ENCODE measurements around the gene RNF180. TPM values are rescaled to one million over a fixed set of nuclear protein-coding genes. Genes with fewer than 3 reads are reported as not detected.
A peak's percentile ranks its signal among the peaks of the same experiment; 100 is the strongest.
"Not testable (repeated sequence)": the region's sequence is repeated elsewhere in the genome, so short reads cannot be mapped to it uniquely, and the experiment has no call there.

Gene RNF180
- total RNA-seq, 2 donors from 2014 or later = 5.3 to 8.0 TPM

DNA sequence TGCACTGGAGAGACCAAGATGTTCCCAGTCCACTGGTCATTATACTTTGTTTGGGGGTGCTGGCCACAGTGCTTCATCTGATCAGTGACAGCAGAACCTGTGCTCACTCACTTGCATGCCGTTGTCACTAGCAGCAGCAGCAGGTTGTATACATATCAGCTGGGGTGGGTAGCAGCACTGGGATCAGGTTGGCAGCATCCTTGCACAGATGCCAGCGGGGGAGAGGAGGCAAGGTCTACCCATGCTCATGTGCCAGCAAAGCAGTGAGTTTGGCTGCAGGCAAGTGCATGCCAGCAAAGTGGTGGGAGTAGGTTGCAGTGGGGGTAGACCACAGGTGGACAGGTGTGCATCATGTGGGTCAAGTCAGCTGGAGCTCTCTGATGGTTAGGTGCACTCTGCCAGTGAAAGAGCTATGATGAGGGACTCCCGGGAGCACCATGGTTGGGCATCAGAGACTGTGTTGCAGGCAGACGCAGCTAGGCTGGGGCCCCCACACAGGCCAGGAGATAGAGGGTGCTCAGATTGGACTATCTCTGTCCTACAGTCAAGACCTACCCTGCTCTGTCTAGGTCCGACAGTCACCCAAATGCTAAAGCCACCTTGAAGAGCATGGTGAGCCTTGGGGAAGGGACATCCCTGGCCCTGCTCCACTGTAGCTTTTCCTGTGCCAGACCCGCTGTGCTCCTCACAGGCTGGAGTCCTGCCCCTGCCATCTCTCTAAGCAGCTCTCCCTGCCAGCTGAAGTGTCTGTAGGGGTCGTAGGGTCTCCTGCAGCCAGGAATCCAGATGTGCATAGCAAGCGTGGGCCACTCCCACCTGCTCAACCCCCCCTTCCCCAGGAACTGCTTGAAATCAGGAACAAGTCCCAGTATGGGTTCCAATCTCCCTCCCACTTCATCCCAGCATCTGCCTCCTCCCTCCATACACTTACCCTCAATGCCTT lies 119.8 kb downstream of the RNF180 start:
- Histone ChIP-seq H3K4me1 (ENCODE audit: control insufficient read depth, insufficient read depth, low read length) (no peaks in the 10 kb centered on the region), H3K9ac (ENCODE audit: extremely low read depth, low read length, poor library complexity, severe bottlenecking) (no peak overlapping the region), H3K9me3 (ENCODE audit: control insufficient read depth, low read length) (peaks cover 5% of the 10 kb centered on the region), H3K4me3 (ENCODE audit: low read length) (no peak overlapping the region), H3K27me3 (ENCODE audit: control insufficient read depth, insufficient read depth, low read length, poor library complexity, severe bottlenecking) (no peaks in the 10 kb centered on the region), H3K36me3 (ENCODE audit: control insufficient read depth, insufficient read depth, low read length) (no peaks in the 10 kb centered on the region), H3K27ac (ENCODE audit: low read depth, low read length) (no peak overlapping the region)
- Mint-ChIP-seq H3K4me3 (no peak overlapping the region), H3K36me3 (ENCODE audit: low read depth) (no peaks in the 10 kb centered on the region), H3K9me3 (peaks cover 19% of the 10 kb centered on the region), H3K4me1 (no peaks in the 10 kb centered on the region), H3K27me3 (ENCODE audit: insufficient read depth) (no peaks in the 10 kb centered on the region), H3K27ac (no peak overlapping the region)
- WGBS, 2 experiments (ENCODE audit: insufficient coverage in 1 of 2, insufficient read length in 1 of 2) = 87 to 96% methylated on average over 3 to 8 of the region's 8 CpGs
- TF ChIP-seq, protein P1, sequence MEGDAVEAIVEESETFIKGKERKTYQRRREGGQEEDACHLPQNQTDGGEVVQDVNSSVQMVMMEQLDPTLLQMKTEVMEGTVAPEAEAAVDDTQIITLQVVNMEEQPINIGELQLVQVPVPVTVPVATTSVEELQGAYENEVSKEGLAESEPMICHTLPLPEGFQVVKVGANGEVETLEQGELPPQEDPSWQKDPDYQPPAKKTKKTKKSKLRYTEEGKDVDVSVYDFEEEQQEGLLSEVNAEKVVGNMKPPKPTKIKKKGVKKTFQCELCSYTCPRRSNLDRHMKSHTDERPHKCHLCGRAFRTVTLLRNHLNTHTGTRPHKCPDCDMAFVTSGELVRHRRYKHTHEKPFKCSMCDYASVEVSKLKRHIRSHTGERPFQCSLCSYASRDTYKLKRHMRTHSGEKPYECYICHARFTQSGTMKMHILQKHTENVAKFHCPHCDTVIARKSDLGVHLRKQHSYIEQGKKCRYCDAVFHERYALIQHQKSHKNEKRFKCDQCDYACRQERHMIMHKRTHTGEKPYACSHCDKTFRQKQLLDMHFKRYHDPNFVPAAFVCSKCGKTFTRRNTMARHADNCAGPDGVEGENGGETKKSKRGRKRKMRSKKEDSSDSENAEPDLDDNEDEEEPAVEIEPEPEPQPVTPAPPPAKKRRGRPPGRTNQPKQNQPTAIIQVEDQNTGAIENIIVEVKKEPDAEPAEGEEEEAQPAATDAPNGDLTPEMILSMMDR (conservative IDR thresholded peaks at IDR 0.05) = no peak
- peak; percentile 45 for DNase-seq

DNA sequence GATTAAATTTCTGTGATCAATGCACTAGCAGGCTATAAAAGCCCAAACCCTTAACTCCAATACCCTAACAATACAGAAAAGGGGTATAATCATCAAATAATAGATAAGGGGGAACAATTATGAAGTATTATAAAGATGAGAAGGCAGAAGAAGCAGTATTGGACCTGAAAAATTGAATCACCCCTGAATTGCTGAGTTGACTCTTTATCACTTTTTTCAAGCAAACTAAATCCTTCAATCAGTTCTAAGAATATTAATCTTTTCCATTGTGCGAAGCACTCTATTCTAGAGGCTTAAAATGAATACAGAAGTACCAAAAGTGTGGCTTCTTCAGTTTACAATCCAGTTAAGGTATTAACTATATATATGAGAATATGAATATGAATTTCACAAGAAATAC lies 120.7 kb downstream of the RNF180 start:
- Mint-ChIP-seq H3K4me3 (no peak overlapping the region), H3K9me3 (peaks cover 12% of the 10 kb centered on the region), H3K27me3 (ENCODE audit: insufficient read depth) (no peaks in the 10 kb centered on the region), H3K27ac (no peak overlapping the region), H3K4me1 (no peaks in the 10 kb centered on the region), H3K36me3 (ENCODE audit: low read depth) (no peaks in the 10 kb centered on the region)
- TF ChIP-seq, protein P1 (conservative IDR thresholded peaks at IDR 0.05) = no peak
- 100% methylated on average over 1 of the region's 1 CpG; no CpG with 5 or more reads in 1 of the 2 experiments for WGBS, 2 experiments (ENCODE audit: insufficient coverage in 1 of 2, insufficient read length in 1 of 2)
- no peak for DNase-seq
- H3K4me1 ChIP-seq (ENCODE audit: control insufficient read depth, insufficient read depth, low read length) = no peaks in the 10 kb centered on the region
- peaks cover 5% of the 10 kb centered on the region for H3K9me3 ChIP-seq (ENCODE audit: control insufficient read depth, low read length)
- H3K27ac ChIP-seq (ENCODE audit: low read depth, low read length) = no peak overlapping the region
- H3K36me3 ChIP-seq (ENCODE audit: control insufficient read depth, insufficient read depth, low read length) = no peaks in the 10 kb centered on the region
- no peaks in the 10 kb centered on the region for H3K27me3 ChIP-seq (ENCODE audit: control insufficient read depth, insufficient read depth, low read length, poor library complexity, severe bottlenecking)
- no peak overlapping the region for H3K9ac ChIP-seq (ENCODE audit: extremely low read depth, low read length, poor library complexity, severe bottlenecking)
- no peak overlapping the region for H3K4me3 ChIP-seq (ENCODE audit: low read length)

DNA sequence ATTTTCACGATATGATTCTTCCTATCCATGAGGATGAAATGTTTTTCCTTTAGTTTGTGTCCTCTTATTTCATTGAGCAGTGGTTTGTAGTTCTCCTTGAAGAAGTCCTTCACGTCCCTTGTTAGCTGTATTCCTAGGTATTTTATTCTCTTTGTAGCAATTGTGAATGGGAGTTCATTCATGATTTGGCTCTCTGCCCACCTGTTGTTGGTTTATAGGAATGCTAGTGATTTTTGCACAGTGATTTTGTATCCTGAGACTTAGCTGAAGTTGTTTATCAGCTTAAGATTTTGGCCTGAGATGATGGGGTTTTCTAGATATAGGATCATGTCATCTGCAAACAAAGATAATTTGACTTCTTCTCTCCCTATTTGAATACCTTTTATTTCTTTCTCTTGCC lies 122.9 kb downstream of the RNF180 start:
- H3K27me3 Mint-ChIP-seq (ENCODE audit: insufficient read depth); DNase-seq; H3K4me3 ChIP-seq (ENCODE audit: low read length); H3K9me3 Mint-ChIP-seq; H3K27me3 ChIP-seq (ENCODE audit: control insufficient read depth, insufficient read depth, low read length, poor library complexity, severe bottlenecking); H3K27ac Mint-ChIP-seq; H3K4me3 Mint-ChIP-seq; H3K4me1 ChIP-seq (ENCODE audit: control insufficient read depth, insufficient read depth, low read length); H3K9ac ChIP-seq (ENCODE audit: extremely low read depth, low read length, poor library complexity, severe bottlenecking); H3K36me3 Mint-ChIP-seq (ENCODE audit: low read depth); H3K9me3 ChIP-seq (ENCODE audit: control insufficient read depth, low read length); H3K36me3 ChIP-seq (ENCODE audit: control insufficient read depth, insufficient read depth, low read length); H3K4me1 Mint-ChIP-seq; H3K27ac ChIP-seq (ENCODE audit: low read depth, low read length): not testable (repeated sequence)
- 50 to 95% methylated on average over 1 to 2 of the region's 2 CpGs for WGBS, 2 experiments (ENCODE audit: insufficient coverage in 1 of 2, insufficient read length in 1 of 2)
